ENCODE data around the gene USP25.

USP25 gene

GRCh38 chr21:15797577-15798363 lies 68.0 kb downstream of the USP25 start:
- Histone ChIP-seq H3K4me1 (ENCODE audit: control insufficient read depth, insufficient read depth, low read length) (no peaks in the 10 kb centered on the region), H3K9me3 (ENCODE audit: control insufficient read depth, insufficient read depth, low read length) (no peaks in the 10 kb centered on the region), H3K4me3 (ENCODE audit: low read length) (no peak overlapping the region), H3K36me3 (ENCODE audit: control insufficient read depth, insufficient read depth, low read length) (no peaks in the 10 kb centered on the region), H3K27ac (ENCODE audit: low read length) (no peak overlapping the region), H3K27me3 (ENCODE audit: control insufficient read depth, insufficient read depth, low read length) (no peaks in the 10 kb centered on the region)
- no peak for DNase-seq (ENCODE audit: low read depth, low spot score)
- no CpG with 5 or more reads among the region's 3 CpGs for WGBS (ENCODE audit: insufficient coverage, insufficient read length)

DNA sequence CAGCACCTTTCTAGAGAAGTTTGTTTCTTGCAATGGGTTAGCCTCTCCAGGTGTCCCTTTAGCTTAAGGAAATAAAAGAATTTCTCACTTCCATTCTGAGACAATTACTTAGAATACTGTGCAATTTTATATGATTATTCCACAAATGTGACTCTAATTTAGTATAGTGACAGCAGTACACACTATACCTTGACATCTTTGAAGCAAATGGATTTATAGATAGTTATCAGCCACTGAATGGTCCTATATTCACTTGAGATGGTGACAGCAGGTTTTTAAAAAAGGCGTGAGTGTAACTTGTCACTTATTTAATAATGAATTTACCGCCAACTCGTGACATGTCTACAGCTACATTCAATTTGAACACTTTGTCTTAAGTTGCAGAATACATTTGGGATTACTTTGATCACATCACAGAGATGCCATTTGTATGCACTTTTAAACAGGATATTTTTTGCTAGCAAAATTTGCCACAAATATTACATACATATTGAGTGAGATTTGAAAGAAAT lies 71.6 kb downstream of the USP25 start:
- no CpG with 5 or more reads among the region's 3 CpGs for WGBS (ENCODE audit: insufficient coverage, insufficient read length)
- 0 out of 2 replicates have a peak, but pooled peaks cover 1% of the 10 kb centered on the region for H3K4me1 ChIP-seq (ENCODE audit: control insufficient read depth, insufficient read depth, low read length)
- no peak overlapping the region for H3K27ac ChIP-seq (ENCODE audit: low read length)
- no peak overlapping the region for H3K4me3 ChIP-seq (ENCODE audit: low read length)
- no peaks in the 10 kb centered on the region for H3K36me3 ChIP-seq (ENCODE audit: control insufficient read depth, insufficient read depth, low read length)
- H3K27me3 ChIP-seq (ENCODE audit: control insufficient read depth, insufficient read depth, low read length), result no peaks in the 10 kb centered on the region
- no peaks in the 10 kb centered on the region for H3K9me3 ChIP-seq (ENCODE audit: control insufficient read depth, insufficient read depth, low read length)
- DNase-seq (ENCODE audit: low read depth, low spot score), result no peak

- DNase-seq (ENCODE audit: low read depth, low spot score), result no peak
- no peak overlapping the region for H3K27ac ChIP-seq (ENCODE audit: low read length)
- H3K27me3 ChIP-seq (ENCODE audit: control insufficient read depth, insufficient read depth, low read length), result no peaks in the 10 kb centered on the region
- no peaks in the 10 kb centered on the region for H3K9me3 ChIP-seq (ENCODE audit: control insufficient read depth, insufficient read depth, low read length)
- WGBS (ENCODE audit: insufficient coverage, insufficient read length), result 80% methylated on average over 1 of the region's 4 CpGs
- H3K4me3 ChIP-seq (ENCODE audit: low read length), result no peak overlapping the region
- H3K36me3 ChIP-seq (ENCODE audit: control insufficient read depth, insufficient read depth, low read length), result no peaks in the 10 kb centered on the region
- H3K4me1 ChIP-seq (ENCODE audit: control insufficient read depth, insufficient read depth, low read length), result 0 out of 2 replicates have a peak, but pooled peaks cover 1% of the 10 kb centered on the region
Observed at GRCh38 chr21:15804247-15805005, 74.6 kb downstream of the USP25 start.

DNA sequence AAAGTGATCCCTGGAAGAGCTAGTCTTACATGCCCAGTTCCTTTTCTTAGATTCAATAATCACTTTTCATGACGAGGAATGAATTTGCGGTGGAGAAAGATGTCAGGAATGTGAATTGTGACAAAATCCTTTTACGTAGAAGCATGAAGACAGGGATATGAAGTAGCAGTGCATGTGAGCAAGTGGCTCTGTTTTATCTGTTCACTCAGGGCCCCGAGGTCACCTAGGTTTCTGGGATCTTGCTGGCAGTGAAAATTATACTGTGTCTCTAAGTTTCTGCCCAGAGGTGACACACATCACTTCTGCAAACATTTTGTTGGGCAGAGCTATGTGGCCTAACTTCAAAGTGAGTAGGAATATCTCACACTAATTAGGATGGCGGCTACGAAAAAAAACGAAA lies 79.3 kb downstream of the USP25 start:
- Histone ChIP-seq H3K36me3 (ENCODE audit: control insufficient read depth, insufficient read depth, low read length) (no peaks in the 10 kb centered on the region; the same call in 1 of the 2 replicates), H3K9me3 (ENCODE audit: control insufficient read depth, insufficient read depth, low read length) (no peaks in the 10 kb centered on the region), H3K27ac (ENCODE audit: low read length) (no peak overlapping the region), H3K27me3 (ENCODE audit: control insufficient read depth, insufficient read depth, low read length) (no peaks in the 10 kb centered on the region), H3K4me1 (ENCODE audit: control insufficient read depth, insufficient read depth, low read length) (0 out of 2 replicates have a peak, but pooled peaks cover 1% of the 10 kb centered on the region), H3K4me3 (ENCODE audit: low read length) (no peak overlapping the region)
- DNase-seq (ENCODE audit: low read depth, low spot score), result no peak
- no CpG with 5 or more reads among the region's 7 CpGs for WGBS (ENCODE audit: insufficient coverage, insufficient read length)

DNA sequence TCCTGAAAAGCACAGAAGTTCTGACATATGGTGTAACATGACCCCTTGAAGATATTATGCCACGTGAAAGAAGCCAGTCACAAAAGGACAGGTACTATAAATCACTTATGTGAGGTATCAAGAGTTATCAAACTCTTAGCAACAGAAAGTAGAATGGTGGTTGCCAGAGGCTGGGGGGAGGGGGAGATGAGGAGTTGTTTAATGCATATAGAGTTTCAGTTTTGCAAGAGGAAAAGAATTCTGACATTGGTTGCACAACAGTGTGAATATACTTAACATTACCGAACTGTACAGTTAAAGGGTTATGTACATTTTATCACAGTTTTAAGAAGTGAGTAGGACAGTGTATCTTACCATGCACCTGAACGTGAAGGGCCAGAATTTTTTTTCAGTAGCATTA lies 80.0 kb downstream of the USP25 start:
- H3K36me3 ChIP-seq (ENCODE audit: control insufficient read depth, insufficient read depth, low read length), result no peaks in the 10 kb centered on the region; the same call in 1 of the 2 replicates
- DNase-seq (ENCODE audit: low read depth, low spot score), result no peak
- H3K4me3 ChIP-seq (ENCODE audit: low read length), result no peak overlapping the region
- WGBS (ENCODE audit: insufficient coverage, insufficient read length), result no CpG with 5 or more reads among the region's 3 CpGs
- no peak overlapping the region for H3K27ac ChIP-seq (ENCODE audit: low read length)
- peaks cover under 1% of the 10 kb centered on the region; the same call in 1 of the 2 replicates for H3K9me3 ChIP-seq (ENCODE audit: control insufficient read depth, insufficient read depth, low read length)
- H3K27me3 ChIP-seq (ENCODE audit: control insufficient read depth, insufficient read depth, low read length), result no peaks in the 10 kb centered on the region
- H3K4me1 ChIP-seq (ENCODE audit: control insufficient read depth, insufficient read depth, low read length), result no peaks in the 10 kb centered on the region

GRCh38 chr21:15815285-15815684 lies 85.5 kb downstream of the USP25 start:
- no peak overlapping the region for H3K27ac ChIP-seq (ENCODE audit: low read length)
- H3K4me3 ChIP-seq (ENCODE audit: low read length), result no peak overlapping the region
- no peak for DNase-seq (ENCODE audit: low read depth, low spot score)
- H3K9me3 ChIP-seq (ENCODE audit: control insufficient read depth, insufficient read depth, low read length), result peaks cover 2% of the 10 kb centered on the region; the same call in 1 of the 2 replicates
- H3K27me3 ChIP-seq (ENCODE audit: control insufficient read depth, insufficient read depth, low read length), result no peaks in the 10 kb centered on the region
- H3K4me1 ChIP-seq (ENCODE audit: control insufficient read depth, insufficient read depth, low read length), result no peaks in the 10 kb centered on the region
- WGBS (ENCODE audit: insufficient coverage, insufficient read length), result no CpG with 5 or more reads among the region's 3 CpGs
- no peaks in the 10 kb centered on the region; the same call in 1 of the 2 replicates for H3K36me3 ChIP-seq (ENCODE audit: control insufficient read depth, insufficient read depth, low read length)

DNA sequence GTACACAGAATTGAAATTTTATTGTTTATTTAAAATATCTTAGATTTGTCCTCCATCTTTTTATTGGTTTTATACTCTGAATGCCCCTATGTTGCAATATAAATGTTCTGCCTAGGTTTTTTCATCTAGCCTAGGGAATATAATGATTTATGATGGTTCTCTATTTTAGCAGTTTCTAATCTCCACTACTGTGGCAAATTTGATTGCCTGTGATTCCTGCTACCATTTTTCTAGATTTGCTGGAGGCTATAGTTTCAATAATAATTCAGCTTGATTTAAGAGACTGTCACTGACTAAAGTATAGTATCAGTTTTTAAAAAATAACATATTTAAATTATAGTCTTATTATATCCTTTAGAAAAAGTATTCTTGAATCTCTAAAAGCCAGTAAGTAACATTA lies 90.5 kb downstream of the USP25 start:
- DNase-seq (ENCODE audit: low read depth, low spot score), result no peak
- no peaks in the 10 kb centered on the region for H3K4me1 ChIP-seq (ENCODE audit: control insufficient read depth, insufficient read depth, low read length)
- H3K9me3 ChIP-seq (ENCODE audit: control insufficient read depth, insufficient read depth, low read length), result no peaks in the 10 kb centered on the region
- no peak overlapping the region for H3K27ac ChIP-seq (ENCODE audit: low read length)
- H3K27me3 ChIP-seq (ENCODE audit: control insufficient read depth, insufficient read depth, low read length), result no peaks in the 10 kb centered on the region
- H3K36me3 ChIP-seq (ENCODE audit: control insufficient read depth, insufficient read depth, low read length), result no peaks in the 10 kb centered on the region
- no peak overlapping the region for H3K4me3 ChIP-seq (ENCODE audit: low read length)

- DNase-seq (ENCODE audit: low read depth, low spot score), result no peak
- no peaks in the 10 kb centered on the region for H3K9me3 ChIP-seq (ENCODE audit: control insufficient read depth, insufficient read depth, low read length)
- H3K4me3 ChIP-seq (ENCODE audit: low read length), result no peak overlapping the region
- no peaks in the 10 kb centered on the region for H3K27me3 ChIP-seq (ENCODE audit: control insufficient read depth, insufficient read depth, low read length)
- no CpG with 5 or more reads among the region's 3 CpGs for WGBS (ENCODE audit: insufficient coverage, insufficient read length)
- H3K36me3 ChIP-seq (ENCODE audit: control insufficient read depth, insufficient read depth, low read length), result no peaks in the 10 kb centered on the region
- no peak overlapping the region for H3K27ac ChIP-seq (ENCODE audit: low read length)
- no peaks in the 10 kb centered on the region for H3K4me1 ChIP-seq (ENCODE audit: control insufficient read depth, insufficient read depth, low read length)
Observed at GRCh38 chr21:15820852-15821379, 91.1 kb downstream of the USP25 start.

DNA sequence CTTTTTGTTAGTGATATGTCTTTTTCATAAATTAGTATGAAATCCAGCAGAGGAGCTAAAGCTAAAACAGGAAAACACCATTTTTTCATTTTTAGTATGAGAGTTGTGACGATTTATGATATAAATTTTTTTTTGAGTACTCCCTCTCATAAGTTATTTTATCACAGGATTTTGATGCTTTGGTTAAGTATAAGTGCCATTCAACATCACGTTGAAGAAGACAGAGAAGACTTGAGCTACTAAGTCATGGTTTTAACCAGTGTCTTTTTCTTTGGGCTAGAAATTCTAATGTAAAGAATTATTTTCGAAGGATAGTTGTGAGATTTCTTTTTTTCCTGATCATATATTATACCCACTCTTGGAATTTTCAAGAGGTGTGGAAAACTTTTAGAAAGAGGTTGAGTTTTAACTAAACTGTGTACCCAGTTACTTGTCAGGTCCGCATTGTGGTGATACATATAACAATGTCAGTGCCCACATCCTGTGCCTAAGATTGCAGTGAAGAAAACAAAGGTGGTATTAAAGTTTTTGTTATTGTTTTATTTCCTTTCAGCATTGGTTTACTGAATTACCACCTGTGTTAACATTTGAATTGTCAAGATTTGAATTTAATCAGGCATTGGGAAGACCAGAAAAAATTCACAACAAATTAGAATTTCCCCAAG lies 93.8 kb downstream of the USP25 start:
- Histone ChIP-seq H3K4me3 (ENCODE audit: low read length) (no peak overlapping the region), H3K27me3 (ENCODE audit: control insufficient read depth, insufficient read depth, low read length) (no peaks in the 10 kb centered on the region), H3K27ac (ENCODE audit: low read length) (no peak overlapping the region), H3K36me3 (ENCODE audit: control insufficient read depth, insufficient read depth, low read length) (no peaks in the 10 kb centered on the region), H3K9me3 (ENCODE audit: control insufficient read depth, insufficient read depth, low read length) (no peaks in the 10 kb centered on the region), H3K4me1 (ENCODE audit: control insufficient read depth, insufficient read depth, low read length) (no peaks in the 10 kb centered on the region)
- no peak for DNase-seq (ENCODE audit: low read depth, low spot score)
- no CpG with 5 or more reads among the region's 4 CpGs for WGBS (ENCODE audit: insufficient coverage, insufficient read length)

GRCh38 chr21:15825700-15826099 lies 95.9 kb downstream of the USP25 start:
- no peak for DNase-seq (ENCODE audit: low read depth, low spot score)
- Histone ChIP-seq H3K9me3 (ENCODE audit: control insufficient read depth, insufficient read depth, low read length) (no peaks in the 10 kb centered on the region), H3K27me3 (ENCODE audit: control insufficient read depth, insufficient read depth, low read length) (no peaks in the 10 kb centered on the region), H3K36me3 (ENCODE audit: control insufficient read depth, insufficient read depth, low read length) (no peaks in the 10 kb centered on the region), H3K27ac (ENCODE audit: low read length) (no peak overlapping the region), H3K4me3 (ENCODE audit: low read length) (no peak overlapping the region), H3K4me1 (ENCODE audit: control insufficient read depth, insufficient read depth, low read length) (no peaks in the 10 kb centered on the region)
- no CpG with 5 or more reads among the region's 2 CpGs for whole genome bisulfite sequencing (ENCODE audit: insufficient coverage, insufficient read length)

All from iPS DF 6.9 (cell line).